ENCODE data around the gene CEBPZ.

GRCh38 chr2:37267685-37268084, 36.3 kb upstream of the CEBPZ start:
- TF ChIP-seq CTCF (IDR thresholded peaks at IDR 0.05) (no peak), POLR2A (IDR thresholded peaks at IDR 0.05) (no peak)
